ENCODE results near the gene ARHGAP26.

Gene ARHGAP26

GRCh38 chr5:142833517-142834449 is 63.6 kb downstream of the ARHGAP26 start:
- DNase-seq, result no peak

GRCh38 chr5:142834504-142834903 is 64.3 kb downstream of the ARHGAP26 start:
- no peak for DNase-seq

- DNase-seq, result no peak
These were observed 65.4 kb downstream of the ARHGAP26 start for GRCh38 chr5:142835540-142835939.

GRCh38 chr5:142836048-142836447 is 65.9 kb downstream of the ARHGAP26 start:
- no peak for DNase-seq

GRCh38 chr5:142837081-142837725 is 67.0 kb downstream of the ARHGAP26 start:
- DNase-seq, result peak; percentile 82

GRCh38 chr5:142838845-142839244 is 68.7 kb downstream of the ARHGAP26 start:
- no peak for DNase-seq

- no peak for DNase-seq
These were observed 69.7 kb downstream of the ARHGAP26 start for GRCh38 chr5:142839711-142840346.

GRCh38 chr5:142840575-142840974 is 70.4 kb downstream of the ARHGAP26 start:
- no peak for DNase-seq

GRCh38 chr5:142841511-142842265 is 71.5 kb downstream of the ARHGAP26 start:
- DNase-seq, result no peak

- no peak for DNase-seq
These were observed 73.1 kb downstream of the ARHGAP26 start for GRCh38 chr5:142842994-142843905.

- no peak for DNase-seq
These were observed 74.7 kb downstream of the ARHGAP26 start for GRCh38 chr5:142844866-142845265.

- peak; percentile 62 for DNase-seq
These were observed 75.3 kb downstream of the ARHGAP26 start for GRCh38 chr5:142845402-142845921.

GRCh38 chr5:142845954-142846398 is 75.8 kb downstream of the ARHGAP26 start:
- no peak for DNase-seq

GRCh38 chr5:142846406-142846805 is 76.2 kb downstream of the ARHGAP26 start:
- peak; percentile 85 for DNase-seq

- peak; percentile 34 for DNase-seq
These were observed 78.0 kb downstream of the ARHGAP26 start for GRCh38 chr5:142847898-142848790.

- DNase-seq, result no peak
These were observed 79.3 kb downstream of the ARHGAP26 start for GRCh38 chr5:142849466-142849865.

- DNase-seq, result no peak
These were observed 79.7 kb downstream of the ARHGAP26 start for GRCh38 chr5:142849880-142850279.

GRCh38 chr5:142851731-142852130 is 81.6 kb downstream of the ARHGAP26 start:
- no peak for DNase-seq

- no peak for DNase-seq
These were observed 82.4 kb downstream of the ARHGAP26 start for GRCh38 chr5:142852416-142853198.
